Epithelial cell of esophagus (primary cell): ENCODE measurements around the gene ARFGAP3.

Source experiments
- DNase-seq: peaks from one replicate; pipeline ENCODE4 v3.0.0; 2010; ENCODE audit warnings: low read depth
- H3K4me3 ChIP-seq: 2 replicates; pipeline ENCODE4 v1.5.1; 2011; ENCODE audit warnings: mild to moderate bottlenecking, low read length, control low read depth
- TF ChIP-seq, protein P1 (sequence below): IDR thresholded peaks from 2 replicates; pipeline ENCODE4 v1.5.1; 2011; ENCODE audit warnings: low read depth, mild to moderate bottlenecking, low read length, control low read depth, inconsistent platforms; ENCODE audit not compliant: insufficient read depth; ENCODE audit errors: missing control alignments

ARFGAP3 gene

GRCh38 chr22:42872821-42873220 lies 15.7 kb upstream of the ARFGAP3 start:
- no peak for DNase-seq
- TF ChIP-seq, protein P1, sequence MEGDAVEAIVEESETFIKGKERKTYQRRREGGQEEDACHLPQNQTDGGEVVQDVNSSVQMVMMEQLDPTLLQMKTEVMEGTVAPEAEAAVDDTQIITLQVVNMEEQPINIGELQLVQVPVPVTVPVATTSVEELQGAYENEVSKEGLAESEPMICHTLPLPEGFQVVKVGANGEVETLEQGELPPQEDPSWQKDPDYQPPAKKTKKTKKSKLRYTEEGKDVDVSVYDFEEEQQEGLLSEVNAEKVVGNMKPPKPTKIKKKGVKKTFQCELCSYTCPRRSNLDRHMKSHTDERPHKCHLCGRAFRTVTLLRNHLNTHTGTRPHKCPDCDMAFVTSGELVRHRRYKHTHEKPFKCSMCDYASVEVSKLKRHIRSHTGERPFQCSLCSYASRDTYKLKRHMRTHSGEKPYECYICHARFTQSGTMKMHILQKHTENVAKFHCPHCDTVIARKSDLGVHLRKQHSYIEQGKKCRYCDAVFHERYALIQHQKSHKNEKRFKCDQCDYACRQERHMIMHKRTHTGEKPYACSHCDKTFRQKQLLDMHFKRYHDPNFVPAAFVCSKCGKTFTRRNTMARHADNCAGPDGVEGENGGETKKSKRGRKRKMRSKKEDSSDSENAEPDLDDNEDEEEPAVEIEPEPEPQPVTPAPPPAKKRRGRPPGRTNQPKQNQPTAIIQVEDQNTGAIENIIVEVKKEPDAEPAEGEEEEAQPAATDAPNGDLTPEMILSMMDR, result no peak
- H3K4me3 ChIP-seq, result no peak overlapping the region

DNA sequence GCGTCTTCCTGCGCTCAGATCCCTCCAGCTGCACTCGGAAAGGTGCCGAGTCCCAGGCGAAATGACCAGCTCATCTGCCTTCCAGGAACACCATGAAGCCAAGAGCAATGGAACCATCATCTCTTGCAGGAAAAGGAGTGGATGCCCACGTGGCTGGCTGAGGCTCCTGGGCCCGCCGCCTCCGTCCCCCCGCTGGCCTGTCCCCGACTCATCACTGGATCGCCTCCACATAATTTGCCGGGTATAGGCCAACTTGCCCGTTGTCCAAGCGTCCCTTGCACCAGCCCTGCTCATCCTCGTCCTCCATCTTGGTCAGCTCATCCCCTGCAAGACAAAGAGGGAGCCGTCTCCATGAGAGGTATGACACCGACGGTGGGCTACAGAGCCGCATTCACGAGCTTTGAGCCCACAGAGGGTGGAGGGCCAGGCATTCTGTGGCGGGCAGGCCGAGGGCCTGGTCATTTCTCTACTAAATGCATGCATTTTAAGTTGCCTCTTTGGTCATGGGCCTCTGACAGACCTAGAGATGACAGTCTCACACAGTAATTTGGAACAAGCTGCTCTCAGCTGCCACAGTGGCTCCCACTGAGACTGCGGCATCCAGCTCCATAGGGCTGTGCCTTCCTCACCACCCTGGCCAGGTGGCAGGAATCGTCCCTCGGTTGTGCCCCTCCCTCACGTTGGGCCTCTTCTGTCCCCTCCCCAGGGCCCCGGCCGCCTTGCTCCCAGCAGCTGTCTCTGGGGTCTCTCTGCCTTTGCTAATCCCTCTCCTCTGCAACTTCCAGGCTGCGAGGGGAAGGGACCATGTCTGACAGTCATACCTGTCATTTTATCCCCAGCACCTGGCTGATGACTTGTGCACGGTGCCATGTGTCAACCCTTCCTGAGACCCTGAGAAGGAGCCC lies 14.3 kb upstream of the ARFGAP3 start:
- no peak for DNase-seq
- TF ChIP-seq, protein P1, result no peak
- H3K4me3 ChIP-seq, result no peak overlapping the region

- TF ChIP-seq, protein P1, result no peak
- H3K4me3 ChIP-seq, result no peak overlapping the region
- no peak for DNase-seq
These were observed 12.9 kb upstream of the ARFGAP3 start for GRCh38 chr22:42869888-42870480.

DNA sequence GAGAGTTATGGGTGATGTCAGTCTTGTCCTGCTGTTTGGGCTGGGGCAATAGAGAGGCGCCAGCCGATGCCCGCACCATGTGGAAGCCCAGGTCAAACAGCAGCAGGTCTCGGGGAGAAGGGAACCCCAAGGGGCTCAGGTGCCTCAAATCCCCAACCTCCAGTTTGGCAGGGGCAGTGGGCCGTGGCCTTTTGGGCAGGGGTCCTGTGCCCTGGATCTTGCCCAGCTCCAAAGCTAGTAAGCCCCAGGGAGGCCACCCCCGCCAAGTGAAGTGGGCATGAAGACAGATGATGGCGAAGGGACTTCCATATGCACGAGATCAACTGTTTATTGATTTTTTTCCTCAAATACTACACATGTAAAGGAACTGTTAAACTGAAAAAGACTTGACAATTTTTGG lies 12.4 kb upstream of the ARFGAP3 start:
- TF ChIP-seq, protein P1, result no peak
- H3K4me3 ChIP-seq, result no peak overlapping the region
- DNase-seq, result no peak

DNA sequence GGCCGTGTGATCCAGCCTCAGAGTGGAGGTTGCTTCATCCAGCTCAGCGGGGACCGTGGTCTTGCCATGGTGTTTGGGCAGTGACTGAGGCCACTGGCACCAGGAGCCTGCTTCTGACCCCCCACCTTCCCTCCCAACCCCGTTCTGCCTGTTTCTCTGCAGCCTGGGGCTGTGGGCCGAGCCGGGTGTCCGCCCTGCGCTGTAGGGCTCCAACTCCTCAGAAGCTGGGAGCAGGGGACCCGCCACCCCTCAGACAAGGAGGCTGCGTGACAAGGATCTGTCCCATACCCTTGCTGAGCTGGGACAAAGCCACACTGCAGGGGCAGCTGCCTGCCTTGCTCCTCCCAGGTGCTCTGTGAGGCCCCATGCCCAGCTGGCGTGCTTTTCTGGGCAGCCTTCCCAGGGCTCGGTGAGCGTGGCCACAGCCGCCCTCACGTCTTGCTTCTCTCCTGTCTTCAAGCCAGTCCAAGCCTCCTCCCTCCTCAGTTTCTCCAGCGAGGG lies 11.7 kb upstream of the ARFGAP3 start:
- no peak overlapping the region for H3K4me3 ChIP-seq
- TF ChIP-seq, protein P1, result no peak
- DNase-seq, result no peak

- DNase-seq, result no peak
- TF ChIP-seq, protein P1, result no peak
- H3K4me3 ChIP-seq, result no peak overlapping the region
These were observed 9.0 kb upstream of the ARFGAP3 start for GRCh38 chr22:42866100-42866499.

GRCh38 chr22:42865536-42865935 lies 8.5 kb upstream of the ARFGAP3 start:
- TF ChIP-seq, protein P1, result no peak
- H3K4me3 ChIP-seq, result no peak overlapping the region
- DNase-seq, result no peak
